NT2/D1 (cell line): ENCODE results near the gene PGBD1.

Experiments used
- SUZ12 ChIP-seq: IDR thresholded peaks from 2 replicates; pipeline ENCODE4 v1.6.1; 2011; ENCODE audit not compliant: insufficient read length, insufficient read depth; ENCODE audit errors: extremely low read depth
- YY1 ChIP-seq: IDR thresholded peaks from 2 replicates; pipeline ENCODE4 v1.6.1; 2011; ENCODE audit not compliant: insufficient read length, insufficient read depth
- ZNF274 ChIP-seq: IDR thresholded peaks from 2 replicates; pipeline ENCODE4 v1.6.1; 2011; ENCODE audit warnings: mild to moderate bottlenecking, low read depth, low read length

DNA sequence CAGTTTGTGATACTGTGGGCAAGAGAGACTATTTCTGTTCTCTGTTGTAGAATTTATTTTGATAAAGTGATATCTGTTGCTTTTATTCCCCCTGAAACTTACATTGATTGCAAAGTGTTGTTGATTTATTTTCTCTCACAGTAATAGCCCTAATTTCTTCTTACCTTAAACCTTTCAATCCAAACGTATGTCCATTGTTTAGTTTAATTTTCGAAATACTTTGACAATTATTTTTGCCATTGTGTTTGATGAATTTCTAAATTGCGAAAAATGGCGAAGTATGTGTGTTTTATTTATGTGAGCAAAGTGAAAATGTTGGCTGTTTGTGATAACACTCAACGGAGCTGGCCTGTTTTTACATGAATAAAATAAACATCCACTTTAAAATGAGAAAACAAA is 14.8 kb upstream of the PGBD1 start:
- TF ChIP-seq YY1 (no peak), ZNF274 (no peak), SUZ12 (no peak)
